HG02938 (cell line): ENCODE measurements around the gene ACSBG1.
"Not testable (repeated sequence)": the region's sequence is repeated elsewhere in the genome, so short reads cannot be mapped to it uniquely, and the experiment has no call there.

Source experiments
- ATAC-seq: cut with Tn5 transposase; IDR thresholded peaks from one replicate; pipeline ENCODE4 v1.9.1; 2021; ENCODE audit warnings: mild to moderate bottlenecking, moderate library complexity; ENCODE audit not compliant: unreplicated experiment

The ACSBG1 gene

GRCh38 chr15:78170848-78171773 lies 63.3 kb downstream of the ACSBG1 start:
- ATAC-seq, result peak; percentile 71

GRCh38 chr15:78168608-78169007 lies 65.8 kb downstream of the ACSBG1 start:
- ATAC-seq, result no peak

- peak; percentile 78 for ATAC-seq
Measured at GRCh38 chr15:78167227-78167888, 67.0 kb downstream of the ACSBG1 start.

GRCh38 chr15:78164010-78164409 lies 70.4 kb downstream of the ACSBG1 start:
- ATAC-seq, result no peak

- ATAC-seq, result no peak
Measured at GRCh38 chr15:78162038-78162437, 72.3 kb downstream of the ACSBG1 start.

- no peak for ATAC-seq
Measured at GRCh38 chr15:78159395-78159794, 75.0 kb downstream of the ACSBG1 start.

- ATAC-seq, result no peak
Measured at GRCh38 chr15:78157203-78157602, 77.2 kb downstream of the ACSBG1 start.

GRCh38 chr15:78156653-78157052 lies 77.7 kb downstream of the ACSBG1 start:
- ATAC-seq, result no peak

- no peak for ATAC-seq
Measured at GRCh38 chr15:78155355-78155939, 78.9 kb downstream of the ACSBG1 start.

- ATAC-seq, result no peak
Measured at GRCh38 chr15:78154955-78155354, 79.4 kb downstream of the ACSBG1 start.

- not testable (repeated sequence) for ATAC-seq
Measured at GRCh38 chr15:78151075-78151474, 83.3 kb downstream of the ACSBG1 start.

GRCh38 chr15:78149805-78150751 lies 84.3 kb downstream of the ACSBG1 start:
- ATAC-seq, result no peak

- ATAC-seq, result peak; percentile 71
Measured at GRCh38 chr15:78149068-78149804, 85.1 kb downstream of the ACSBG1 start, which contains the start of gene IDH3A. Gene IDH3A (plus strand): TSS chr15:78149362. CDS start chr15:78149404, 42 bp downstream.

- ATAC-seq, result no peak
Measured at GRCh38 chr15:78148392-78149067, 85.8 kb downstream of the ACSBG1 start.

GRCh38 chr15:78147566-78147965 lies 86.8 kb downstream of the ACSBG1 start:
- no peak for ATAC-seq

GRCh38 chr15:78146425-78147154 lies 87.8 kb downstream of the ACSBG1 start:
- no peak for ATAC-seq

- no peak for ATAC-seq
Measured at GRCh38 chr15:78142332-78142731, 92.0 kb downstream of the ACSBG1 start.

- ATAC-seq, result no peak
Measured at GRCh38 chr15:78140292-78140691, 94.1 kb downstream of the ACSBG1 start.

- ATAC-seq, result no peak
Measured at GRCh38 chr15:78139578-78139977, 94.8 kb downstream of the ACSBG1 start.
